ENCODE results near the gene ANKRD66.

ANKRD66 gene

GRCh38 chr6:46706464-46706863 is 40.3 kb upstream of the ANKRD66 start:
- no peak for ATAC-seq
- no peak for TF ChIP-seq GLIS3 (CRISPR knock-in tag; IDR thresholded peaks at IDR 0.05)
- no peak for TF ChIP-seq POU6F1 (CRISPR knock-in tag; IDR thresholded peaks at IDR 0.05; ENCODE audit: borderline replicate concordance, low read depth)
- TF ChIP-seq ARNTL (CRISPR knock-in tag; IDR thresholded peaks at IDR 0.05; ENCODE audit: borderline replicate concordance, low read depth) = no peak
- no peak for TF ChIP-seq RARB (CRISPR knock-in tag; IDR thresholded peaks at IDR 0.05)
- TF ChIP-seq PPARA (CRISPR knock-in tag; IDR thresholded peaks at IDR 0.05; ENCODE audit: borderline replicate concordance) = no peak
- no peak for TF ChIP-seq PATZ1 (CRISPR knock-in tag; IDR thresholded peaks at IDR 0.05; ENCODE audit: borderline replicate concordance)
- TF ChIP-seq TSHZ2 (CRISPR knock-in tag; IDR thresholded peaks at IDR 0.05) = no peak
- TF ChIP-seq BACH2 (CRISPR knock-in tag; IDR thresholded peaks at IDR 0.05; ENCODE audit: borderline replicate concordance) = no peak
- TF ChIP-seq CSRNP3 (CRISPR knock-in tag; IDR thresholded peaks at IDR 0.05) = no peak
- no peak for TF ChIP-seq ZC3H10 (CRISPR knock-in tag; IDR thresholded peaks at IDR 0.05)
- TF ChIP-seq CREB5 (CRISPR knock-in tag; IDR thresholded peaks at IDR 0.05; ENCODE audit: low read depth) = no peak
- TF ChIP-seq ZNF565 (CRISPR knock-in tag; conservative IDR thresholded peaks at IDR 0.05; ENCODE audit: low read depth) = no peak
- TF ChIP-seq TOX (CRISPR knock-in tag; IDR thresholded peaks at IDR 0.05; ENCODE audit: borderline replicate concordance) = no peak
- TF ChIP-seq ZFP3 (CRISPR knock-in tag; IDR thresholded peaks at IDR 0.05) = no peak
- no peak for TF ChIP-seq ESRRG (CRISPR knock-in tag; IDR thresholded peaks at IDR 0.05)
- no peak for TF ChIP-seq ZNF70 (CRISPR knock-in tag; IDR thresholded peaks at IDR 0.05)
- no peak for TF ChIP-seq CSDC2 (CRISPR knock-in tag; IDR thresholded peaks at IDR 0.05)
- no peak for TF ChIP-seq SNAI2 (CRISPR knock-in tag; IDR thresholded peaks at IDR 0.05)
- no peak for TF ChIP-seq ZNF8 (CRISPR knock-in tag; IDR thresholded peaks at IDR 0.05)

GRCh38 chr6:46711491-46711890 is 35.2 kb upstream of the ANKRD66 start:
- no peak for ATAC-seq
- no peak for TF ChIP-seq GLIS3 (CRISPR knock-in tag; IDR thresholded peaks at IDR 0.05)
- no peak for TF ChIP-seq TCF4 (CRISPR knock-in tag; IDR thresholded peaks at IDR 0.05; ENCODE audit: borderline replicate concordance)
- TF ChIP-seq ZFP3 (CRISPR knock-in tag; IDR thresholded peaks at IDR 0.05) = no peak
- no peak for TF ChIP-seq CSRNP3 (CRISPR knock-in tag; IDR thresholded peaks at IDR 0.05)
- TF ChIP-seq SNAI2 (CRISPR knock-in tag; IDR thresholded peaks at IDR 0.05) = no peak
- no peak for TF ChIP-seq CSDC2 (CRISPR knock-in tag; IDR thresholded peaks at IDR 0.05)
- TF ChIP-seq ESRRG (CRISPR knock-in tag; IDR thresholded peaks at IDR 0.05) = no peak
- no peak for TF ChIP-seq CREB5 (CRISPR knock-in tag; IDR thresholded peaks at IDR 0.05; ENCODE audit: low read depth)
- TF ChIP-seq TSHZ2 (CRISPR knock-in tag; IDR thresholded peaks at IDR 0.05) = no peak
- TF ChIP-seq ZNF565 (CRISPR knock-in tag; conservative IDR thresholded peaks at IDR 0.05; ENCODE audit: low read depth) = no peak
- TF ChIP-seq RARB (CRISPR knock-in tag; IDR thresholded peaks at IDR 0.05) = no peak
- no peak for TF ChIP-seq TOX (CRISPR knock-in tag; IDR thresholded peaks at IDR 0.05; ENCODE audit: borderline replicate concordance)
- TF ChIP-seq ZNF8 (CRISPR knock-in tag; IDR thresholded peaks at IDR 0.05) = no peak
- TF ChIP-seq OSR1 (CRISPR knock-in tag; IDR thresholded peaks at IDR 0.05) = no peak
- TF ChIP-seq ZC3H10 (CRISPR knock-in tag; IDR thresholded peaks at IDR 0.05) = no peak
- no peak for TF ChIP-seq ARNTL (CRISPR knock-in tag; IDR thresholded peaks at IDR 0.05; ENCODE audit: borderline replicate concordance, low read depth)
- TF ChIP-seq PPARA (CRISPR knock-in tag; IDR thresholded peaks at IDR 0.05; ENCODE audit: borderline replicate concordance) = no peak
